GM18870 (cell line): ENCODE data around the gene MGMT.

ENCODE experiments used
- ATAC-seq: cut with Tn5 transposase; IDR thresholded peaks from one replicate; pipeline ENCODE4 v1.9.1; 2021; ENCODE audit warnings: moderate library complexity; ENCODE audit not compliant: unreplicated experiment

The MGMT gene

GRCh38 chr10:129755621-129756020 lies 288.6 kb downstream of the MGMT start:
- ATAC-seq, result no peak

GRCh38 chr10:129756912-129757901 lies 290.2 kb downstream of the MGMT start:
- ATAC-seq, result no peak

- no peak for ATAC-seq
Observed at GRCh38 chr10:129758207-129759021, 291.4 kb downstream of the MGMT start.

- no peak for ATAC-seq
Observed at GRCh38 chr10:129759214-129760002, 292.4 kb downstream of the MGMT start.

- no peak for ATAC-seq
Observed at GRCh38 chr10:129760003-129760315, 292.9 kb downstream of the MGMT start.

- ATAC-seq, result no peak
Observed at GRCh38 chr10:129760416-129760815, 293.4 kb downstream of the MGMT start.

- ATAC-seq, result no peak
Observed at GRCh38 chr10:129761197-129761972, 294.3 kb downstream of the MGMT start.

GRCh38 chr10:129761981-129762956 lies 295.2 kb downstream of the MGMT start:
- no peak for ATAC-seq

- no peak for ATAC-seq
Observed at GRCh38 chr10:129764011-129764900, 297.2 kb downstream of the MGMT start.

- ATAC-seq, result no peak
Observed at GRCh38 chr10:129764901-129765663, 298.0 kb downstream of the MGMT start.

GRCh38 chr10:129765664-129766550 lies 298.9 kb downstream of the MGMT start:
- ATAC-seq, result no peak

GRCh38 chr10:129766611-129767550 lies 299.8 kb downstream of the MGMT start:
- ATAC-seq, result no peak

GRCh38 chr10:129767751-129768150 lies 300.7 kb downstream of the MGMT start:
- ATAC-seq, result no peak

GRCh38 chr10:129768437-129769355 lies 301.7 kb downstream of the MGMT start:
- ATAC-seq, result no peak
